ENCODE results near the gene LPP.
A peak's percentile ranks its signal among the peaks of the same experiment; 100 is the strongest.

GRCh38 chr3:188901126-188901525 is 747.2 kb downstream of the LPP start:
- TF ChIP-seq CTCF (IDR thresholded peaks at IDR 0.05), result no peak
- TF ChIP-seq POLR2A (IDR thresholded peaks at IDR 0.05), result peak in 1 of 4 donors; percentile 6
- TF ChIP-seq POLR2AphosphoS5 (IDR thresholded peaks at IDR 0.05), result peak in 1 of 2 donors; percentile 45
